Skin epidermis (tissue), 12 donors: ENCODE measurements around the gene UBTD1.
A peak's percentile ranks its signal among the peaks of the same experiment; 100 is the strongest.

Source experiments
- H3K27ac ChIP-seq, 21 experiments: fragments of 200-600 bp; sonication (generic) in 11 of 21; one replicate each; pipeline ENCODE4 v1.5.0; 2020; ENCODE audit warnings: mild to moderate bottlenecking in 3 of 21, inconsistent platforms in 2 of 21, moderate library complexity in 2 of 21
- H3K4me3 ChIP-seq, 7 experiments: fragments of 200-600 bp; sonication (generic) in 2 of 7; one replicate each; pipeline ENCODE4 v1.5.0; 2020; ENCODE audit warnings: inconsistent platforms in 2 of 7, mild to moderate bottlenecking in 2 of 7, moderate library complexity in 1 of 7

The UBTD1 gene

GRCh38 chr10:97479939-97480338 lies 18.8 kb upstream of the UBTD1 start:
- Histone ChIP-seq H3K27ac (no peak overlapping the region), H3K4me3 (no peak overlapping the region)

DNA sequence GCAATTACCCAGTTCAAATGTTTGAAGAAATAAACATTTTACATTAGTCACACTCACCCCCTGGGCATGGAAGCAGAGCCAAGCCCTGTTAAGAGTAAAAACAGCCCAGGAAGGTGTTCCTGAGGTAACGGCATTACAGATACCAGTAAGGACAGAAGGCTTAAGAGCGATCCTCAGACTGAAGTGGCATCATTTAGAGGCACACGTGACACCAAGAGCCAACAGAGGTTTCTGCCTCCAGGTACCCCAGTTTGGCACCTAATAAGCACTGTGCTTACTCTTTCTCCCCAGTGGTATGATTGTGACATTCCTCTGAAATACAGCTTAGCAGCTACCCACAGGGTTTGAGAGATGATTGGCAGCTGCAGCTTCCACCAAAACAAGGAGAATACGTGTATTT lies 17.7 kb upstream of the UBTD1 start:
- Histone ChIP-seq H3K4me3 (no peak overlapping the region), H3K27ac (peak overlapping the region in 1 of 21 experiments; percentile 45)

GRCh38 chr10:97482381-97482780 lies 16.3 kb upstream of the UBTD1 start:
- Histone ChIP-seq H3K4me3 (no peak overlapping the region), H3K27ac (peak overlapping the region in 1 of 21 experiments; percentile 43)

DNA sequence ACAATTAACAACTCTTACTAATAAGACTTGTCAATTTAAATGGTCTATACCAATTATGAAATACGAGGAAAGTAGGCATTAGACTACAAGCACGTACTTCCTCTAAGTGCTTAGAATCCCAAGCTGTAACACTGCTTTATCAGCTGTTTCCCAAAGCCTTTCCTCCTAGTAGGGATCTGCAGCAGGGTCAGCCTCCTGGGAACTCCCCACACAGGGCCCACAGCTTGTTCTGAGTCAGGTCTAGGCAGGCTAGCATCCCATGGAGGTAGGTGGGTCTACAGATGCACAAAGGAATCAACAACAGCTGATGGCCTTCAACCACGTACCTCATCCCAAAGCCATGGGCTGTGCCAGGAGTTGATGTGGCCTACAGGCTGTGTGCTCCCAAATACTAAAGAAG lies 15.2 kb upstream of the UBTD1 start:
- Histone ChIP-seq H3K27ac (peak overlapping the region in 2 of 21 experiments; percentile 11 to 51), H3K4me3 (no peak overlapping the region)

GRCh38 chr10:97483921-97484320 lies 14.8 kb upstream of the UBTD1 start:
- H3K27ac ChIP-seq, result peak overlapping the region in 1 of 21 experiments; percentile 51
- H3K4me3 ChIP-seq, result no peak overlapping the region

DNA sequence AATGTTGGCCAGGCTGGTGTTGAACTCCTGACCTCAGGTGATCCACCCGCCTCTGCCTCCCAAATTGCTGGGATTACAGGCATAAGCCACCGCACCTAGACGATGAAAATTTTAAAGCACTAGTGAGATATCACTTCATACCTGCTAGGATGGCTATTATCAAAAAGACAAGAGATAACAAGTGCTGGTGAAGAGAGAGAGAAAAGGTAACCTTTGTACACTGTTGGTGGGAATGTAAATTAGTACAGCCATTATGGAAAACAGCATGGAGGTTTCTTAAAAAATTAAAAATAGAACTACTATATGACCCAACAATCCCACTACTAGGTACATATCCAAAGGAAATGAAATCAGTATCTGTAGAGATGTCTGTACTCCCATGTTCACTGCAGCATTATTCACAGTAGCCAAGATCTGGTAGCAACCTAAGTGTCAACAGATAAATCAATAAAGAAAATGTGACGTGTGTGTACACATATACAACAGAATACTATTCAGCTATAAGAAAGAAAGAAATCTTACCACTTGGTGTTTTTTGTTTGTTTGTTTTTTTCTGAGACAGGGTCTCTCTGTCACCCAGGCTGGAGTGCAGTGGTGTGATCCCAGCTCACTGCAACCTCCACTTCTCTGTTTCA lies 13.0 kb upstream of the UBTD1 start:
- H3K27ac ChIP-seq, result no peak overlapping the region
- no peak overlapping the region for H3K4me3 ChIP-seq

DNA sequence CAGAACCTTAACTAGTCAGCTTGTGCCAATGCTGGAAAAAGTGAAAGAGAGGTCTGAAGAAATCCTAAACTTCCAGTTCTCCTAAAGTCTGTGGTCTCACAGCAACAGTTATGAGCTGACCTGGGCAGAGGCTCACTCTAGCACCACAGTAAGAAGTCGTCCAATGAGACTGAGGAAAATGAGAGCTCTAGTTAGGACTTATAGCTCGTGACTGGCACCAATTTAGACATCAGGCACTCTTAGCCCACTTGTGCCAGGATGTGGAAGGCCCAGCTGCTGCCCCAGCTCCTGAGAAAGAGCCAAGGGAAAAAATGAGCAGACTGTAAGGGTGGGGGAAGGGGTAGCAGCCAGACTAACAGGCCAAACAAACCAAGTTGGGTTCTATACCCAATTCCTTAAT lies 8.1 kb upstream of the UBTD1 start:
- Histone ChIP-seq H3K27ac (peak overlapping the region in 3 of 21 experiments; percentile 12 to 49 (median 24)), H3K4me3 (no peak overlapping the region)

- no peak overlapping the region for H3K4me3 ChIP-seq
- peak overlapping the region in 2 of 21 experiments; percentile 6 to 14 for H3K27ac ChIP-seq
Measured at GRCh38 chr10:97494151-97494550, 4.6 kb upstream of the UBTD1 start.

DNA sequence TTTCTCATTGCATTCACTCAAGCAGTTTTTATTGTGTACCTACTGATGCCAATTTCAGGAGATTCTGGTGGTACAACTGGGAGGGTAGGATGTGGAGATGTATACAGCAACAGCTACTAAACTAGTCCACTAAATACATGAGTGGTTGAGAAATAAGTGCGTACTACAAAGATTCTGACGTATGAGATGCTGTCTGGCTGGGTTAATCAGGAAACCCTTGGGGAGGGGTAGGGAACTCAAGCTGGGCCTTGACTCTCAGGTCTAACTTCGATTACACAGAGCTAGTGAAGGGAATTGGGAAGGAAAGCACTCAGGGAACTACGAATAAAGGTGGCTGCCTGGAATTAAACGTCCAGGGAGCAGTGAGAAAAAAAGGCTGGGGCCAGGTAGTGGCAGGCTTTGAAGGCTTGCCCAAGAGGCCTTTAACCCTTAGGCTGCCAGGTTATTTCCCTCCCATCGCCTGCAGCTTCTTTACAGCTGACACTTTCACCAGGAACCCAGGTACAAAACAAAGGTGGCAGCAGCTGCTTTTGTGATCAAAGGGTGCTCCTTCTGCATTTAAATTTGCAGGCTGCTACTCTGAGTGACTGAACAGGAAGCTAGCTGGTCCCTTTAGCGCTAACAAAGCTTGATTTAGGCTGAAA lies 3.7 kb upstream of the UBTD1 start:
- no peak overlapping the region for H3K4me3 ChIP-seq
- peak overlapping the region in 7 of 21 experiments; percentile 45 to 64 (median 54) for H3K27ac ChIP-seq

GRCh38 chr10:97497572-97498075 lies 1.1 kb upstream of the UBTD1 start:
- peak overlapping the region; percentile 81 to 98 (median 93) for H3K4me3 ChIP-seq

GRCh38 chr10:97498076-97498840 lies 466 bp upstream of the UBTD1 start, which contains the start of gene MMS19:
TSS of gene MMS19 (minus strand) at chr10:97498422. CDS start at chr10:97498384, 38 bp downstream.
- Histone ChIP-seq H3K27ac (peak within 1 kb of the TSS; percentile 39 to 97 (median 89)), H3K4me3 (peak within 1 kb of the TSS; percentile 81 to 98 (median 93))

More at GRCh38 chr10:97497572-97498075, 1.1 kb upstream of the UBTD1 start:
- H3K27ac ChIP-seq, result peak overlapping the region; percentile 39 to 97 (median 89)

GRCh38 chr10:97499561-97500296 lies 1.0 kb downstream of the UBTD1 start:
- Histone ChIP-seq H3K27ac (peak overlapping the region in 20 of 21 experiments; percentile 81 to 97 (median 90)), H3K4me3 (peak overlapping the region; percentile 81 to 98 (median 93))

GRCh38 chr10:97500297-97500575 lies 1.5 kb downstream of the UBTD1 start:
- Histone ChIP-seq H3K4me3 (peak overlapping the region in 6 of 7 experiments; percentile 81 to 98 (median 92)), H3K27ac (peak overlapping the region in 13 of 21 experiments; percentile 84 to 97 (median 90))

- no peak overlapping the region for H3K27ac ChIP-seq
- H3K4me3 ChIP-seq, result no peak overlapping the region
Measured at GRCh38 chr10:97502916-97503315, 4.2 kb downstream of the UBTD1 start.

DNA sequence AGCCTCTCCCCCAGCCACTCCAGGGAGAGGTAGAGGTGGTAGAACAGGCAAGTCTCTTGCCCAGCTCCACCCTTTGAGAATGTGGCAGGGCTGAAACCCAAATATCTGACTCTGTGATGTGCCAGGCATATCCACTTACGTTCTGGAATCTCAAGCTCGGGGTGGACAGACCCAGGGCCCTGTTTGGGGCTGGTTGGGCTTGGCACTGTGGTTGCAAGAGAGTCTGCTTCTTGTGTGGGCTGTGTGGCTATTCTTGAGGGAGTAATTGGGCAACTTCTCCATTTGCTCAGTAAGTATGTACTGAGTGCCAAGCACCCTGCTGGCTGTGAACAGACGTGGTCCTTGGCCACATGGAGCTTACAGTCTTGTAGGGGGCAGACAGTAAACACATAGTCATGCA lies 4.7 kb downstream of the UBTD1 start:
- no peak overlapping the region for H3K27ac ChIP-seq

DNA sequence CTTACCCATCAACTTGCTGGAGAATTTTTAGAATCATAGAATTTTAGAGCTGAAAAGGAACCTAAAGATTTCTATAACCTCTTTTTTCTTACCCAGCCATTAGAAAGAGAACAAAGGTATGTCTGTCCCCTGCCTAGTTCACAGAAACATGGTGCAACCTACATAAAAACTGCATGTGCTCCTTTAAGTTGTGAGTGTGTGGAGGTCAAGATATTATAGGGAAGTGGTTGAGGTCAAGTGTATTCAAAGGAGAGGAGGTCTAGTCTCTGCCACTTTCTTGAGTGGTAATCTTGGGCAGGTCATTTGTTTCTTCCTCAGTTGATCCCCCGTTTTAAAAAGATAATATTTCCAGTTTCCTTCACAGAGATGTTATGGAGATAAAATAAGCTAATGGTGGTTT lies 6.4 kb downstream of the UBTD1 start:
- no peak overlapping the region for H3K27ac ChIP-seq
- H3K4me3 ChIP-seq, result no peak overlapping the region

More for the DNA sequence above, 4.7 kb downstream of the UBTD1 start:
- no peak overlapping the region for H3K4me3 ChIP-seq

- Histone ChIP-seq H3K27ac (no peak overlapping the region), H3K4me3 (no peak overlapping the region)
Measured at GRCh38 chr10:97506199-97506991, 7.7 kb downstream of the UBTD1 start.

DNA sequence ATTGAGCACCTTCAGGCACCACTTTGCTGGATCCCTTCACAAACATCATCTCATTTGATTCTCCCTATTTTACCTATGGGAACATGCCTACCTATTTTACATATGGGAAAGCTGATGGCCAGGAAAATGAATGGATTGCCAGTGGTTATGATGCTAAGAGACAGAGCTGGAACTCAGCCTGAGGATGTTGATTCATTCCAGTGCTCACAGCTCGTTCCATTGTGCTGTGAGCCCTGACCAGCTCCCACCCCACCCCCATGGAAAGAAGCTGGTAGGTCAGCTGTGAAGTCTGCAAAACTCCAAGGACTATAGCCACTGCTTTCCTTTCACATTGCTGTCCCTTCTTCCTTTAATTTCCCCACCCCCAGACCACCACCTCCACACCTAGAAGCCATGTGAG lies 9.6 kb downstream of the UBTD1 start:
- no peak overlapping the region for H3K4me3 ChIP-seq

DNA sequence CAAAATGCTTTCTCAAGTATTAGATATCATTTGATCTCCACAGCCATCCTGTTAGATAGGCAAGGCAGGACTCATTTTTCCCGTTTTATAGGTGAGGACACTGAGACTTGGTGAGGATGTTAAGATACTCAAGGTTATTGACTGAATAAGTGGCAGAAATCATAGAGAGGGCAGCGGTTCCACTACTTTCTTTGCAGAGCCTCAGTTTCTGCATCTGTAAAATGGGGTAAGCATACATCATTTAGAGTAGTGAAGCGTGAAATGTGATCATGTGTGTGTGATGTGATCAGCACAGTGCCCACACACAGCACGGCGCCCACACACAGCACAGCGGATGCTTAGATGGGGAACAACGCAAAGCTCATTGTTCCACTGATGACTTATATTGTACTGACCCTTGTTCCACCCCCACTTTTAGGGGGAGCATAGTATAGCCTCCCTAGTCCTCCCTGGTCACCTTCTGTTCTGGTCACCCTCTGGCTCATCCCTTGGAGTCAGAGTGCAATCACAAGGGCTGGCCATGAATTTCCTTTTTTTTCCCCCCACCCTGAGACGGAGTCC lies 10.5 kb downstream of the UBTD1 start:
- Histone ChIP-seq H3K4me3 (no peak overlapping the region), H3K27ac (no peak overlapping the region)

More for the DNA sequence above, 9.6 kb downstream of the UBTD1 start:
- H3K27ac ChIP-seq, result no peak overlapping the region
